BLaER1 (cell line): Measurements from ENCODE around the gene B4GALNT3.

Source experiments
- H3K27ac ChIP-seq: shearing (Covaris generic); formaldehyde crosslinking; 2 replicates; pipeline ENCODE4 v1.8.1; 2022
- H3K27me3 ChIP-seq: shearing (Covaris generic); formaldehyde crosslinking; 2 replicates; pipeline ENCODE4 v1.8.1; 2022
- H3K36me3 ChIP-seq: shearing (Covaris generic); formaldehyde crosslinking; 2 replicates; pipeline ENCODE4 v1.8.1; 2022
- H3K4me1 ChIP-seq: shearing (Covaris generic); formaldehyde crosslinking; 2 replicates; pipeline ENCODE4 v1.8.1; 2022
- H3K4me2 ChIP-seq: shearing (Covaris generic); formaldehyde crosslinking; 2 replicates; pipeline ENCODE4 v1.8.1; 2022
- H3K4me3 ChIP-seq: shearing (Covaris generic); formaldehyde crosslinking; 2 replicates; pipeline ENCODE4 v1.8.1; 2022
- H3K9ac ChIP-seq: shearing (Covaris generic); formaldehyde crosslinking; 2 replicates; pipeline ENCODE4 v1.8.1; 2022
- H3K9me3 ChIP-seq: shearing (Covaris generic); formaldehyde crosslinking; 2 replicates; pipeline ENCODE4 v1.8.1; 2022
- H4K20me1 ChIP-seq: shearing (Covaris generic); formaldehyde crosslinking; 2 replicates; pipeline ENCODE4 v1.8.1; 2022
- Cebpa-rat ChIP-seq: shearing (Covaris generic); IDR thresholded peaks from 2 replicates; pipeline ENCODE4 v1.8.1; 2022

Gene B4GALNT3

GRCh38 chr12:535396-535795, 75.7 kb downstream of the B4GALNT3 start:
- no peaks in the 10 kb centered on the region for H3K36me3 ChIP-seq
- no peak overlapping the region for H3K27ac ChIP-seq
- H3K4me2 ChIP-seq, result no peak overlapping the region
- peaks cover 17% of the 10 kb centered on the region for H3K4me1 ChIP-seq
- no peak overlapping the region for H3K9ac ChIP-seq
- H4K20me1 ChIP-seq, result no peaks in the 10 kb centered on the region
- no peak overlapping the region for H3K4me3 ChIP-seq
- H3K9me3 ChIP-seq, result peaks cover 26% of the 10 kb centered on the region
- H3K27me3 ChIP-seq, result no peaks in the 10 kb centered on the region
- no peak for TF ChIP-seq Cebpa-rat

DNA sequence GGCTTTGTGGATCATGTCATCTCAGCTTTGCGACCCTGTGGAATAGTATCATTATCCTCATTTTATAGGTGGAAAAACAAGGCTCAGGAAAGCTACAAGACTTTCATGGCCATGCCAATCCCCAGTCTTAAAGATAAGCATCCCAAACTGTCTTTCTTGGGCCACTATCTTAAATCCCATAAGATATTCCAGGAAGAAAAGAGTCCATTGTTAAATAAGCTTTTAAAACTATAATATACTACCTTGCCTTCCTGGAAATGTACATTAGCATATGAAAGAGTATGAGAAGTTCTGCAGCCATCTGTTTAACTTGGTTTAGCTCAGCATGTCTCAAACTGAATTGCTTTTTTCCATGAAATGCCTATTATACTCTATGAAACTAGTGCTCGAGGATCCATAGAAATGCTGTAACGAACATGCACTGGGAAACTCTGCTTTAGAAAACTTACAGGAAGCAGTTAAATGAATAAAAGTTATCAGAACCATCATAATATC, 77.1 kb downstream of the B4GALNT3 start:
- Histone ChIP-seq H3K9ac (no peak overlapping the region), H4K20me1 (no peaks in the 10 kb centered on the region), H3K4me1 (peaks cover 17% of the 10 kb centered on the region), H3K27me3 (no peaks in the 10 kb centered on the region), H3K9me3 (peaks cover 12% of the 10 kb centered on the region), H3K4me3 (no peak overlapping the region), H3K4me2 (no peak overlapping the region), H3K27ac (no peak overlapping the region), H3K36me3 (no peaks in the 10 kb centered on the region)
- no peak for TF ChIP-seq Cebpa-rat

GRCh38 chr12:537772-538171, 78.0 kb downstream of the B4GALNT3 start:
- no peak overlapping the region for H3K27ac ChIP-seq
- H3K27me3 ChIP-seq, result no peaks in the 10 kb centered on the region
- peaks cover 17% of the 10 kb centered on the region for H3K4me1 ChIP-seq
- H3K9me3 ChIP-seq, result peaks cover 2% of the 10 kb centered on the region; the same call in 1 of the 2 replicates
- no peak overlapping the region for H3K4me2 ChIP-seq
- H4K20me1 ChIP-seq, result no peaks in the 10 kb centered on the region
- H3K4me3 ChIP-seq, result no peak overlapping the region
- no peaks in the 10 kb centered on the region for H3K36me3 ChIP-seq
- no peak for TF ChIP-seq Cebpa-rat
- H3K9ac ChIP-seq, result no peak overlapping the region

- Histone ChIP-seq H4K20me1 (no peaks in the 10 kb centered on the region), H3K9me3 (no peaks in the 10 kb centered on the region), H3K36me3 (no peaks in the 10 kb centered on the region), H3K4me3 (no peak overlapping the region), H3K4me1 (peaks cover 17% of the 10 kb centered on the region), H3K27me3 (no peaks in the 10 kb centered on the region), H3K9ac (no peak overlapping the region), H3K27ac (no peak overlapping the region), H3K4me2 (peak overlapping the region; percentile 39)
- TF ChIP-seq Cebpa-rat, result no peak
Observed at GRCh38 chr12:538731-539539, 79.2 kb downstream of the B4GALNT3 start.

DNA sequence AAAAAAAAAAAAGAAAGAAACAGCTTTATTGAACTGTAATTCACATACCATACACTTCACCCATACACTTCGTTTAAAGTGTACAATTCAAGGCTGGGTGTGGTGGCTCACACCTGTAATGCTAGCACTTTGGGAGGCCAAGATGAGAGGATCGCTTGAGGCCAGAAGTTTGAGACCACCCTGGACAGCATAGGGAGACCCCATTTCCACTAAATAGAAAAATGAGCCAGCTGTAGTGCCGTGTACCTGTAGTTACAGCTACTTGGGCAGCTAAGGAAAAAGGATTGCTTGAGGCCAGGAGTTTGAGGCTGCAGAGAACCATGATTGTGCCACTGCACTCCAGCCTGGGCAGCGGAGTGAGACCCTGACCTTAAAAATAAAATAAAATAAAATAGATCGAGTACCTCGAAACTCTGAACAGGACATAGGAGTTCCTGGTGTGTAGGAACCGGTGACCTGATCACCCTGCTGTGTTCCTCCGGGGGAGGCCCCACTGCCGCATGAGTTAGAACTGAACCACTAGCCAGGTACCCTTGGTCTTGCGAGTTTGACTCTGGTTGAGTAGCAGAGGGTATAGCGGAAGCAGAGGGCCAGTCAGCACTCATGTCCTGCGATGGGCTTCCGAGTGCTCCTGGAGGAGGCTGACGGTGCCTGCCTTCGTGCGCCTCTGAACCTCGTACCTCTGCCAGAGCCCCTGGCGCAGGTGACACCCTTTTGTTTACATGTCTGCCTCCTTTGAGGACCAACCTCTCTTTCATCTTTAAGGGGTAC, 80.0 kb downstream of the B4GALNT3 start:
- Histone ChIP-seq H3K27me3 (no peaks in the 10 kb centered on the region), H3K9me3 (no peaks in the 10 kb centered on the region), H3K4me2 (peak overlapping the region; percentile 39; the same call in 1 of the 2 replicates), H3K4me3 (no peak overlapping the region), H3K27ac (no peak overlapping the region), H3K36me3 (no peaks in the 10 kb centered on the region), H3K9ac (no peak overlapping the region), H4K20me1 (no peaks in the 10 kb centered on the region), H3K4me1 (peaks cover 22% of the 10 kb centered on the region)
- TF ChIP-seq Cebpa-rat, result no peak

DNA sequence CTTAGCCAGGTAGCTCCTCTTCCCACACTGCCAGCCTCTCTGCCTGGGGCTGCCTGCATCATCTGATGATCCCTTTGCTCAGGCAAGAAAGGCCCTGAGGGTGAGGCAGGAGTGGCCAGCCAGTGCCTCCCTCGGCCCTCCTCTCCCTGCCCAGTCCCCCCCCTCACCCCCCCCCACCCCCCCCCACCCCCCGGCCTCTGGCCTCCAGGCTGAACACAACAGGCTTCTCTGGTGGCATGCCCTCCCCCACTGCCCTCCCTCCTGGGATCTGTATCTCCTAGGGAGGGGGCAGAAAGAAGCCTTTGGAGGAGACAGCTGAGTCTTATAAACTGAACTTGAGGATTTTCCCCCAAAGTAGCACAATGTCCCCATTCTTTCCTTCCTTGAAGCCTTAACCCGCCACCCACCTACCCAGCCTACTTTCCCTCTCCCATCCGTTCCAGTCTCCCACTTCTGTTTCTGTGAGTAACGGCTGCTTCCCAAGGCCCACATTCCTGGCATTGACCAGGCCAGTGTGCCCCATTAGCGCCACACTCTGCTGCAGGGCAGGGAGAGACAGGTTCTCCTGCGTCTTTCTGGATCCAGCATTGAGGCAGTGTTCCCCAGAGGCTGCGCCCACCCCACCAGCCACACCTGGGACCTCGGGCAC, 82.1 kb downstream of the B4GALNT3 start:
- TF ChIP-seq Cebpa-rat, result no peak
- Histone ChIP-seq H4K20me1 (no peaks in the 10 kb centered on the region), H3K4me3 (no peak overlapping the region), H3K27me3 (no peaks in the 10 kb centered on the region), H3K4me1 (peaks cover 33% of the 10 kb centered on the region), H3K9me3 (no peaks in the 10 kb centered on the region), H3K36me3 (no peaks in the 10 kb centered on the region), H3K9ac (no peak overlapping the region), H3K27ac (no peak overlapping the region), H3K4me2 (no peak overlapping the region)

GRCh38 chr12:542395-543113, 82.8 kb downstream of the B4GALNT3 start:
- Histone ChIP-seq H4K20me1 (no peaks in the 10 kb centered on the region), H3K27me3 (no peaks in the 10 kb centered on the region), H3K4me3 (no peak overlapping the region), H3K4me1 (peaks cover 41% of the 10 kb centered on the region), H3K9ac (no peak overlapping the region), H3K4me2 (no peak overlapping the region), H3K27ac (no peak overlapping the region), H3K36me3 (no peaks in the 10 kb centered on the region), H3K9me3 (no peaks in the 10 kb centered on the region)
- TF ChIP-seq Cebpa-rat, result no peak

- H4K20me1 ChIP-seq, result no peaks in the 10 kb centered on the region
- no peak overlapping the region for H3K4me2 ChIP-seq
- TF ChIP-seq Cebpa-rat, result no peak
- H3K27ac ChIP-seq, result no peak overlapping the region
- no peak overlapping the region for H3K9ac ChIP-seq
- H3K9me3 ChIP-seq, result no peaks in the 10 kb centered on the region
- H3K4me3 ChIP-seq, result no peak overlapping the region
- H3K27me3 ChIP-seq, result no peaks in the 10 kb centered on the region
- no peaks in the 10 kb centered on the region for H3K36me3 ChIP-seq
- peaks cover 46% of the 10 kb centered on the region for H3K4me1 ChIP-seq
Observed at GRCh38 chr12:543114-543451, 83.3 kb downstream of the B4GALNT3 start.

DNA sequence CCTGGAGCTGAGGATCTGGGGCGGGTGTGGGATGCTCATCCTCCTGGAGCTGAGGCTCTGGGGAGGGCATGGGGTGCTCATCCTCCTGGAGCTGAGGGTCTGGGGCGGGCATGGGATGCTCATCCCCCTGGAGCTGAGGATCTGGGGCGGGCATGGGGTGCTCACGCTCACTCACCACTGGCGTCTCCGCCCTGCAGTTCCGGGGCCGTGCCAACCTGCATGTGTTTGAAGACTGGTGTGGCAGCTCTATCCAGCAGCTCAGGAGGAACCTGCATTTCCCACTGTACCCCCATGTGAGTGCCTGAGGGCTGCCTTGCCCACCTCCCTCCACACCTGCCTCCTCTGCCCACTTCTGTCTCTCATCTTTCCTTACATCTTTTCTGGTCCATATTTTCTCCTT, 84.4 kb downstream of the B4GALNT3 start:
- H3K9ac ChIP-seq, result no peak overlapping the region
- no peaks in the 10 kb centered on the region for H4K20me1 ChIP-seq
- no peak overlapping the region for H3K4me3 ChIP-seq
- no peak overlapping the region for H3K4me2 ChIP-seq
- no peaks in the 10 kb centered on the region for H3K27me3 ChIP-seq
- H3K36me3 ChIP-seq, result no peaks in the 10 kb centered on the region
- peaks cover 37% of the 10 kb centered on the region for H3K4me1 ChIP-seq
- H3K27ac ChIP-seq, result no peak overlapping the region
- H3K9me3 ChIP-seq, result no peaks in the 10 kb centered on the region
- TF ChIP-seq Cebpa-rat, result no peak
